Body of pancreas (tissue), 4 donors: ENCODE measurements around the gene IER5. TPM values are rescaled to one million over a fixed set of nuclear protein-coding genes. Genes with fewer than 3 reads are reported as not detected.

Experiments
- ATAC-seq: fragments of 150-250 bp; one replicate; pipeline ENCODE4 v1.9.1; 2016
- DNase-seq, 4 donors: peaks; one replicate each; pipeline ENCODE4 v3.0.0-alpha.2; 2019
- H3K27ac ChIP-seq, 4 donors: fragments of 200-600 bp; sonication (generic); 1 replicate in 3 of 4; 2 replicates in 1 of 4; pipeline versions ENCODE4 v1.5.1 to v1.6.1; 2016 to 2019; ENCODE audit warnings: mild to moderate bottlenecking in 1 of 4, mixed read lengths in 1 of 4, moderate library complexity in 1 of 4
- H3K27me3 ChIP-seq, 2 donors: fragments of 200-600 bp; sonication (generic); one replicate each; pipeline ENCODE4 v1.6.0; 2016; ENCODE audit warnings: mild to moderate bottlenecking in 1 of 2
- H3K36me3 ChIP-seq, 2 donors: fragments of 200-600 bp; sonication (generic); replicated peaks in 1 of 2; 2 replicates each; pipeline ENCODE4 v1.5.1; 2016; ENCODE audit warnings: low read depth in 2 of 2; ENCODE audit not compliant: insufficient read depth in 1 of 2
- H3K4me1 ChIP-seq: fragments of 200-600 bp; sonication (generic); one replicate; pipeline ENCODE4 v1.6.0; 2016
- H3K4me3 ChIP-seq, 2 donors: fragments of 200-600 bp; sonication (generic); 1 replicate in 1 of 2; 2 replicates in 1 of 2; pipeline ENCODE4 v1.5.1; 2016 to 2019
- H3K9me3 ChIP-seq, 3 donors: fragments of 200-600 bp; sonication (generic); 1 replicate in 2 of 3; 2 replicates in 1 of 3; pipeline ENCODE4 v1.5.1; 2016
- POLR2A ChIP-seq, 3 donors: fragments of 450-650 bp; IDR thresholded peaks; one replicate each; pipeline ENCODE4 v1.6.1; 2016; ENCODE audit warnings: antibody characterized with exemption in 3 of 3, mild to moderate bottlenecking in 2 of 3
- WGBS, 2 donors: methylation state at CpG; one replicate each; pipeline ENCODE4 v1.1.5; 2017; 5-methylcytosine and 5-hydroxymethylcytosine counted together
- intact Hi-C: fragments of 100-400 bp; cut with DNase I; formaldehyde crosslinking; loops from one replicate; pipeline ENCODE4 v1.15.1; 2023
- total RNA-seq, 2 donors: library from RNA; depleted of rRNA; stranded (reverse); fragments of >200 nt; gene quantifications; one replicate each; pipeline ENCODE4 v1.1.0, GENCODE V29; 2016
- TF ChIP-seq, protein P1 (sequence below), 7 experiments: fragments of 450-650 bp in 4 of 7; fragments of 200-600 bp in 3 of 7; sonication (generic) in 3 of 7; IDR thresholded peaks; one replicate each; pipeline ENCODE4 v1.5.1; 2016 to 2019; ENCODE audit warnings: antibody characterized with exemption in 7 of 7

IER5 gene
- total RNA-seq, 2 donors from 2014 or later: 6.6 to 6.7 TPM

DNA sequence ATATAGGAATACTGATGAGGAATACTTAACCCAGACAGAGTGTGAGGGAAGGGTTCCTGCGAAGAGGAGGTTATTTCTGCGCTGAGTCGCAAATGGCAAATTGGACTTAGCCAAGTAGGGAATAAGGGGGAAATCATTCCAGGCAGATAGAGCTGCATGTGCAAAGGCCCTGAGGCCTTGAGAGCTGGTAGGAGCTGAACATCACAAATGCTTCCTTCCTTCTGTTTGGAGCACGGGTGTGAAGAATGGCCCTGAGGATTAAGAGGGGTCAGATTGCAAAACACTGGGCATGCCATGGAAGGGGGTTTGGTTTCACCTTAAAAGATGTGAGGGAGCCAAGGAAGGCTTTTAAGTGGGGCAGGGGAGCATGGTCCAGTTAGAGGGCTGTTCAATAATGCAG, 12.4 kb downstream of the IER5 start:
- Histone ChIP-seq H3K36me3 (no peaks in the 10 kb centered on the region), H3K27ac (no peak overlapping the region), H3K27me3 (no peaks in the 10 kb centered on the region), H3K4me3 (no peak overlapping the region), H3K9me3 (no peaks in the 10 kb centered on the region), H3K4me1 (peaks cover 14% of the 10 kb centered on the region)
- ATAC-seq (no peak), DNase-seq (no peak)
- 87 to 95% methylated on average over 4 of the region's 4 CpGs for WGBS, 2 donors
- intact Hi-C loops: no loop called here
- TF ChIP-seq, protein P1, sequence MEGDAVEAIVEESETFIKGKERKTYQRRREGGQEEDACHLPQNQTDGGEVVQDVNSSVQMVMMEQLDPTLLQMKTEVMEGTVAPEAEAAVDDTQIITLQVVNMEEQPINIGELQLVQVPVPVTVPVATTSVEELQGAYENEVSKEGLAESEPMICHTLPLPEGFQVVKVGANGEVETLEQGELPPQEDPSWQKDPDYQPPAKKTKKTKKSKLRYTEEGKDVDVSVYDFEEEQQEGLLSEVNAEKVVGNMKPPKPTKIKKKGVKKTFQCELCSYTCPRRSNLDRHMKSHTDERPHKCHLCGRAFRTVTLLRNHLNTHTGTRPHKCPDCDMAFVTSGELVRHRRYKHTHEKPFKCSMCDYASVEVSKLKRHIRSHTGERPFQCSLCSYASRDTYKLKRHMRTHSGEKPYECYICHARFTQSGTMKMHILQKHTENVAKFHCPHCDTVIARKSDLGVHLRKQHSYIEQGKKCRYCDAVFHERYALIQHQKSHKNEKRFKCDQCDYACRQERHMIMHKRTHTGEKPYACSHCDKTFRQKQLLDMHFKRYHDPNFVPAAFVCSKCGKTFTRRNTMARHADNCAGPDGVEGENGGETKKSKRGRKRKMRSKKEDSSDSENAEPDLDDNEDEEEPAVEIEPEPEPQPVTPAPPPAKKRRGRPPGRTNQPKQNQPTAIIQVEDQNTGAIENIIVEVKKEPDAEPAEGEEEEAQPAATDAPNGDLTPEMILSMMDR (IDR thresholded peaks at IDR 0.05): no peak
- TF ChIP-seq POLR2A (IDR thresholded peaks at IDR 0.05): no peak

DNA sequence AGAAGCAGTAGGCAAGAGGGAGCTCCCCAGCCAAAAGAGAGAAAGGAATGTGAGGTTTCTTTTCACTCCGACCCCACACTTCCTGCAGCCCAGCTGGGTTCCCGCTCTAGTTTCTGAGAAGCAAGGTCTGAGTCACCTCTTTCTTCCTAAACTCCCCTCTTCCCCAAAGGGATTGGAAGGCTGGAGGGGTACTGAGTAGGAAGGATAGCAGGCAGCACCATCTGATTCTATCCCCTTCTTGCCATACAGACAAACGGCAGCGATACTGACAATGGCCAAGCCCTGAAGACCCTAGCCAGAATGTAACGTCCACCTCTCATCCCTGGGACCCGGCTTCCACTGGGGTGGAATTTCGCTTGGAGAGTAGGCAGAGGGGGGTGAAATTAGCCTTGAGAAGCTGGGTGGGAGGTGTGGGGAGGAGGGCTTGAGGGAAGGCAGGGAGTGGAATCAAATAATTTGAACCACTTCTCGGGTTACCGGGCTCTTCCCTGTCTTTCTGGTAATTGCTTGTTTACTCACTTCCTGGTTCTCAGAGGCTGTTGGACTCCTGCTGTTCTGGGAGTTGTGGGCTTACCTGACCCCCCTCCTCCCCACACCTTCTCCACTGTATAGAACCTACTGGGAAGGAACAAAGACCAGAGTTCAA, 13.2 kb downstream of the IER5 start:
- Histone ChIP-seq H3K27ac (no peak overlapping the region), H3K4me3 (no peak overlapping the region), H3K4me1 (peaks cover 22% of the 10 kb centered on the region), H3K27me3 (no peaks in the 10 kb centered on the region), H3K9me3 (no peaks in the 10 kb centered on the region), H3K36me3 (no peaks in the 10 kb centered on the region)
- intact Hi-C loops: no loop called here
- DNase-seq: no peak
- WGBS, 2 donors: 43 to 54% methylated on average over 9 of the region's 9 CpGs
- no peak for ATAC-seq
- TF ChIP-seq POLR2A (IDR thresholded peaks at IDR 0.05): no peak
- TF ChIP-seq, protein P1 (IDR thresholded peaks at IDR 0.05): no peak

DNA sequence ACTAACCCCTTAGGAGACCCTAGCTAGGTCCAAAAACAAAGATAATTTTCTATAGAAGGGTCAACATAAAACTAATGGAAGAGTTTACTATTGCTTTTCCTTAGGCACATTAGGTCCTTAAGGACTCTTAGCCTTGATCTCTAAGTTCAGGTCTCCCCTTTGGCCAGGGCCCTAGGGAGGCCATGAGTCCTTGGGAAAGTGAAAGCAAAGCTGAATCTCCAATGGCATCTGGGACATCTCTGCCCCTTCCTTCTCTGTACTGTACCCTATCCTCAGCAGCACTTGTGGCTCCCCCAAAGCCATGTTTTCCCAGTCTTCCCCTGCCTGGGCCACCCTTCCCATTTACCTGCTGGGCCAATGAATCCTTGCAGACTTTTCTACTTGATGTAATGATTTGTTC, 14.3 kb downstream of the IER5 start:
- TF ChIP-seq, protein P1 (IDR thresholded peaks at IDR 0.05): no peak
- H3K27ac ChIP-seq: no peak overlapping the region
- H3K9me3 ChIP-seq: no peaks in the 10 kb centered on the region
- H3K27me3 ChIP-seq: no peaks in the 10 kb centered on the region
- peaks cover 33% of the 10 kb centered on the region for H3K4me1 ChIP-seq
- no peaks in the 10 kb centered on the region for H3K36me3 ChIP-seq
- ATAC-seq (no peak), DNase-seq (no peak)
- intact Hi-C loops: no loop called here
- no peak overlapping the region for H3K4me3 ChIP-seq

DNA sequence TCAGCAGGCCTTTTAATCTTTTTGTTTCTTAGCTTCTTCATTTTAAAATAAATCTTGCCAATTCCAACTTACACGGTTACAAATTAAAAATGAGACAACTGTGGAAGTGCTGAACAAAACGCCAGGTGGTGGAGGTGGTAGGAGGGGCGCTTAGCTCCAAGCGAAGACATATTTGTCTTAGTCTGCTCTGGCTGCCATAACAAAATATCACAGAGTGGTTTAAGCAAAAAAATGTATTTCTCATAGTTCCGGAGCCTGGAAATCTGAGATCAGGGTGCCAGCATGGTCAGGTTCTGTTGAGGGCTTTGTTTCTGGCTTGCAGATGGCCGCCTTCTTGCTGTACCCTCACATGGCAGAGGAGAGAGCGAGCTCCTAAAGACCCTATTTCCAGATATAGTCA, 14.9 kb downstream of the IER5 start:
- WGBS, 2 donors: 87 to 91% methylated on average over 5 to 7 of the region's 7 CpGs
- DNase-seq (no peak), ATAC-seq (no peak)
- Histone ChIP-seq H3K27ac (no peak overlapping the region), H3K4me3 (no peak overlapping the region), H3K27me3 (no peaks in the 10 kb centered on the region), H3K9me3 (no peaks in the 10 kb centered on the region), H3K36me3 (no peaks in the 10 kb centered on the region), H3K4me1 (peaks cover 39% of the 10 kb centered on the region)
- TF ChIP-seq, protein P1 (IDR thresholded peaks at IDR 0.05): no peak
- no peak for TF ChIP-seq POLR2A (IDR thresholded peaks at IDR 0.05)
- intact Hi-C loops: no loop called here
